HG03442 (cell line): ENCODE results near the gene CYB561D1.
A peak's percentile ranks its signal among the peaks of the same experiment; 100 is the strongest.

ENCODE experiments used
- ATAC-seq: cut with Tn5 transposase; IDR thresholded peaks from one replicate; pipeline ENCODE4 v1.9.1; 2021; ENCODE audit warnings: mild to moderate bottlenecking, moderate library complexity; ENCODE audit not compliant: unreplicated experiment

CYB561D1 gene

GRCh38 chr1:109546311-109547109 is 52.6 kb downstream of the CYB561D1 start:
- ATAC-seq: no peak

- ATAC-seq: no peak
Measured at GRCh38 chr1:109547463-109548320, 53.8 kb downstream of the CYB561D1 start.

DNA sequence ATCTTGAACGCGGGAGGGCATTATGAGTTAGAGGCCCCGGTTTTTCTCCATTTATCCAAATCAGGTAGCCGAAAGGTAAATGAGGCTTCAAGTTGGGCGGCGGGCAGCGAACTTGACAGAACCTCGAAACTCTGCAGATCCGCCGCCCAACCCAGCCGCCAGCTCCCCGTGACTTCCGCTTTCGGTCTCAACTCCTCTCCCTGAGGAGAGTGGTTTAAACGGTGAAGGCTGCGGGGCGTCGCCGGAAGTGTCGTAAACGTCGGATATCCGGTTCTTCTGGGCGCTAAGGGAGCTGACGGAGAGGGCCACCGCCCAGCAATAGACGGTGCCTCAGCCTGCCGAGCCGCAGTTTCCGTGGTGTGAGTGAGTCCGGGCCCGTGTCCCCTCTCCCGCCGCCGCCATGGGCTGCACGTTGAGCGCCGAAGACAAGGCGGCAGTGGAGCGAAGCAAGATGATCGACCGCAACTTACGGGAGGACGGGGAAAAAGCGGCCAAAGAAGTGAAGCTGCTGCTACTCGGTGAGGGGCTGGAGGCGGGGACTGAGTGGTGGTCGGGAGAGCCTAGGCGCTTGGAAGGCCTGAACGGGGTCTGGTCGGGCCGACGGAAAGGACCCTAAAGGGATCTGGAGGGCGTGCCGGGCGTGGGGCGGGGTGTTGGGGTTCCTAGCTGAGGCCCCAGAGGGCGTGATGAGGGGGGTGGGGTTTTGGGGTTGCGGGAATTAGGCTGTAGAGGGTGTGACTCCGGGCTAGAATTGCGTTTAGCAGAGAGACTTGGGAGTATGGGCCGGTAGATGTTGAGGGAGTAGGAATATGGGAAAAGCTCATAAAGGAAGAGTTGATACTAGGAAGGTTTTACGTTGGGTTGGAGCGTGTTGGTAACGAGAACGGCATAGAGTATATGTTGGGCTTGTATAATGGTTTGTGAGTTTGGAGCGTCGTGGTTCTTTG is 54.7 kb downstream of the CYB561D1 start, which contains the start of gene GNAI3:
Gene GNAI3, plus strand, starts transcription at position 295 of the 947 bp plus-strand sequence. Its CDS starts 106 bp downstream, at position 401.
- peak; percentile 89 for ATAC-seq
